CD4-positive, alpha-beta T cell treated with Interleukin-6 for 4 hours (primary cell): ENCODE data around the gene PLEKHA6.
"Not testable (repeated sequence)": the region's sequence is repeated elsewhere in the genome, so short reads cannot be mapped to it uniquely, and the experiment has no call there.

ENCODE experiments used
- DNase-seq: peaks from one replicate; pipeline ENCODE4 v3.0.0-alpha.2; 2020; ENCODE audit warnings: mixed read lengths

PLEKHA6 gene

DNA sequence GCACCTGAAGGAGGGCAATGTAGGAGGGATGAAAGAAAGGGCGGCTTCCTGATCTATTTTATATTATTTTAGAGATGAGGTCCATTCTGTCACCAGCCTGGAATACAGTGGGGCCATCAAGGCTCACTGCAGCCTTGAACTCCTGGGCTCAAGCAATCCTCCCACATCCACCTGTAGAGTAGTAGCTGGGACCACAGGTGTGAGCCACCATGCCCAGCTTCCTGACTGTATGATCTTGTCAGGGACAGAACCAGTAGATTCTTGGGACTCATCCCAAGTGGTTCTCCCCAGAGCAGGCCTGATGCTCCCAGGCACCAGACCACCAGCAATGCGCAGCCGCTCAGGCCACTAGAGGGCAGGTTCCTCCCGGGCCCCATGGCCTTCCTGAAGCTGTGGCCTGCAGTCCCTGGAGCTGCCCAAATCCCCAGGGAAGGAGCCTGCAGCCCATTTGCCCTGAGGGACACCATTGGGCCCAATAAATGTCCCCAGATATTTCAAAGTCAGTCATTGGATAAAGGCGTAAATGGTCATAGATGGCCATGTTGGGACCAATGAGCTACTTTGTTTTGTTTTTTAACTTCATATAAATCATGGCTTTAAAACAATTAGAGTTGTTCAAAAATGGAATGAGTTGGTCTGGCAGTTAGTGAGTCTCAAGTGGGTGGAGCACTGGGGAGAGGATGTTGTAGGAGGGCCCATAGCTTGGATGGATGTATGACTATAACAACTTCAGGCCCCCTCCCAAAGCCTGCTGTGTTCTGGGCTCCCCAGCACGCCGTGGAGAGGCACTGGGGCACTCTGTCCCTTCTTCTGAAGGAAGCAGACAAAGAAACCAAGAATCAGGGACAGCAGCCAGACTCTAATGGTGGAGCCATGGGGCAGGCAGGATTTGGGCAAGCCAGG, 101.3 kb downstream of the PLEKHA6 start:
- DNase-seq: peak; percentile 36

DNA sequence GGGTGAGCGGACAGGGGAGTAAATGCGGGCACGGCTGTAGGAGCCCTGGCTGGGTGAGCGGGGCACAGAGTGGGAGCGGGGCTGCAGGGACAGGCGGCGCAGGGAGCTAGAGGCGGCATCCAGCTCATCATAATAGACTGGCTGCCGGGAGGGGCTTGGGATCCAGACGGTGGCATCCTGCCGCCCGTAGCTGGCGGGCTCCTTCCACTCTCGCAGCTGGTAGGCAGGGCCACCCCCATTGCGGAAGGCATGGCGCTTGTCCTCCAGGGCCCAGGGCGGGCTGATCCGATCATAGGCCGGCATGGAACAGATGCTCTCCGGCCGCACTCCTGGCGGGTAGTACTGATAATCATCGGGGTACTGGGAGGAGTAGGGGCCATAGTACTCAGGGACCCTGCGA, 102.3 kb downstream of the PLEKHA6 start:
- DNase-seq: no peak

DNA sequence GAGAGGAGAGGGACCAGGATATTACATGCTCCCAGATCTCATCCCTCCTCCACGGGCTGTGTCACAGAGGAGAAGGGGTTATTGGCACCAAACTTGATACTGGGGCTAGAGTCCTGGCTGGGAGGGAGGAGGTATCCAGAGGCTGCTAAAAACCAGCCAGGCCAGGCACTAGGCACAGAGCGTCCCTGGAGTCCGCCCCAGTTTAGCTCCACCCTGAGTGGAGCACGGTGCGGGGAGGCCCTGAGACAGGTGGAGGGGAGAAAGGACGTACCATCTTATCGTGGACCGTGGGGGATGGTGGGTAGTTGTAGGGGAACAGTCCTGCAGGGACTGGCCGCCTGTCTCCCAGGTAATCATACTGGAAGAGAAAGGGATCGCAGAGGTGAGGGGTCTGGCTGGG, 103.2 kb downstream of the PLEKHA6 start:
- DNase-seq: no peak

DNA sequence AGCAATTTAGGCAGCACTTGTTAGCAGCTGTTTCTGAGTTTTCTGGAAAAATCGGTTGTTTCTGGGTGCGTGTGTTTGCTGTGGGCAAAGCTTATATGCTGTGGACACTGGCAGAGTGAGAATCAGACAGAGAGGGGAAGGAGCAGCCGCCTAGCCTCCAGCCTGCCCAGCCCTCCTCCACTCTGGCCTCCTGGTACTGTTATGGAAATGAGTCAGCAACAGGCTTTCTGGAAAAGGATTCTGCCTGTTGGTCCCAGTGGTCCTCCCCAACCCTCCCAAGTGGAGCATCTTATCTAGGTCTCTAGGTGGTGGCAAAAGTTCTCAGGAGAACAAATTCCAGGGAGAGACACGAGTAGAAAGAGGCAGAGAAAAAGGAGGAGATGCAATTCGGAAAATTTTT, 103.8 kb downstream of the PLEKHA6 start:
- DNase-seq: no peak

DNA sequence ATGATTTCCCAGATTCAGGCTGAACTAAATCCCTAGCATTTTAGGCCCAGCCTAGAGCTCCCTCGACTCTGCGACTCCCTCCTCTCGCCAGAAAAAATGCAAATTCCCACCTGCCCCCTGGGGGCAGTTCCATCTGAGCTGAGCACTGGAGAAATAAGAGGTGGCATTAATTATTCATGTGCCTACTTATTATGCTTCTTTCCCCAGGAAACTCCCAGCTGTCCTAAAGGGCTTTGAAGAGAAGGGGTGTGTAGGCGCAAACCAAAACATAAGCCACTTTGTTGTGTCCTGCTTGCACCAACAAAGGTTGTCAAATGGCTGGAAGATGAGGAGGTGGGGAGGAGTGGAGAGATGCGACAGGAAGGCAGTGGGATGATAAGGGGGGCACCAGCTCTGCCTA, 104.5 kb downstream of the PLEKHA6 start:
- no peak for DNase-seq

DNA sequence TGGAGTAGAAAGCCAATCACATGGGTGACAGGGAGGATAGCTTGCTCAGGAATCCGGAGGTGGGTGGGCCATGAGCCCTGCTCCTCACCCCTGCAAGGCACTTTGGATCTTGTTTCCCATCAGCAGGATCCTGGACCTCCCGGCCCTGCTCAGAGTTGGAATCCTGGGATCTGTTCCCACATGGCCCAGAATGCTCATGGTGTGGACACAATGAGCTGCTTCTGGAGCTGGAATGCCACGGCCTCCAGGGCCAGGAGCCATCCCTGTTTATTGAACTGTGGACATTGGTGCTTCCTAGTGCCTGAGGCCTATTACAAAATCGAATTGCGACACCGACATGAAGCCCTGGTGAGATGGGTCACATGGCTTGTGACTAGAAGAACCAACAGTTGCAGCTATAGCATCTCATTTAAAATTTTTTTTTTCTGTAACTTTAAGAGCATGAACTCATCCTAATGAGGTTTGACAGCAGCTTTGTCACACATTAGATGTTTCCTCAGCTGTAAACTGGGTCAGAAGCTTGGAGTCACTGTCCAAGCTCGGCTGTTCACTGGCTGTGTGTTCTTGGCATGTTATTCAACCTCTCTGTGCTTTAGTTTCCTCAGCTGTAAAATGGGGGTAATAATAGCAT, 105.6 kb downstream of the PLEKHA6 start:
- no peak for DNase-seq

DNA sequence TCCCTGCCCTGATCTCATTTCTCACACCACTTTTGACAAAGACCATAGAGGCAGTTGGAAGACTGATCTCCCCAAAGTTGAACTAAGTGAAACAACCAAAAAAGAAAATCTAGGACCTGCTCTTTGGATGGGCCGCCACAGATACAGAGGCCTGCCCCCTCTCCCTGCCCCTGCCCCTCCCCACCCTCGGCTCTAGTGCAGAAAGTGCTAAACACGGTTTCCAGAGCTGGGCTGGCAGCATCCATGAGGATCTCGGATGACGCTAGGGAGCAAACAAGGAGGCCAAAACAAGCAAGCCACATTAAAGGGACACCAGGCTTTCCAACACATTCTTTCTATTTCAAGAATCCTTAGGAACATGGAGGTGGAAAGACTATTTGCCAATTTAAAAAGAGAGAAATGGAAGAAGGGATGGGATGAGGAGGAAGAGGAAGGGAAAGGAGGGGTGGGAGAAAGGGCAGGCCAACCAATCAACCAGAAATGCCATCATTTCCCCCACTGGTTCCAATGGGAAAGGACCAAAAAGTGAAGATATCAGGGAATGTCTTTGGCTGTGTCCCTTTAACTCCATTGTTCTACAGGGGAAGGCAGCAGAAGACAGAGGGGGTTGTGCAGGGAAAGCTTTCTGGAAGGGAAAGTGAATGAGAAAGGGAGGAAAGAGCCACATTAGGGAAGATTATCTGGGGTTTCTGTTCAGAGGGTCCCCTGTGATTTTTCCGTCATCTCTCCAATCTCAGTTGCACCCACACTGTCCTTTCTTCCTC, 107.6 kb downstream of the PLEKHA6 start:
- DNase-seq: no peak

DNA sequence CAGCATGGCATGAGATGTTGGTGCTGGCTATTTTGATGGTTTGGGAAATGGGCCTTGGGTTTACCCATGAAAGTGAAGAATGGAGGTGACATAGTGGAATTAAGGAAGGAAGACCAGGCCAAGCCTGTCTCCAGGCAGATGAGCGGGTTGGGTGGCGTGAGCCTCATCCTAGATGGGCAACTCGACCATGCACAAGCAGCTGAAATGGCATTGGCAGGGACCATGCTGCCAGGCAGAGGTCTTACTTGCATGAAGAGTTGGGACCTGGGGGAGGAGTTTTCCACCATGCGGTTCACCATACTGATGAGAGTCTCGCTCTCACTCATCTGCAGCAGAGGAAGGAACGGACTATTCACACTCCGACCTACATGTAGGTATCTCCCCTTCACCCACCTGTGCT, 108.4 kb downstream of the PLEKHA6 start:
- no peak for DNase-seq

DNA sequence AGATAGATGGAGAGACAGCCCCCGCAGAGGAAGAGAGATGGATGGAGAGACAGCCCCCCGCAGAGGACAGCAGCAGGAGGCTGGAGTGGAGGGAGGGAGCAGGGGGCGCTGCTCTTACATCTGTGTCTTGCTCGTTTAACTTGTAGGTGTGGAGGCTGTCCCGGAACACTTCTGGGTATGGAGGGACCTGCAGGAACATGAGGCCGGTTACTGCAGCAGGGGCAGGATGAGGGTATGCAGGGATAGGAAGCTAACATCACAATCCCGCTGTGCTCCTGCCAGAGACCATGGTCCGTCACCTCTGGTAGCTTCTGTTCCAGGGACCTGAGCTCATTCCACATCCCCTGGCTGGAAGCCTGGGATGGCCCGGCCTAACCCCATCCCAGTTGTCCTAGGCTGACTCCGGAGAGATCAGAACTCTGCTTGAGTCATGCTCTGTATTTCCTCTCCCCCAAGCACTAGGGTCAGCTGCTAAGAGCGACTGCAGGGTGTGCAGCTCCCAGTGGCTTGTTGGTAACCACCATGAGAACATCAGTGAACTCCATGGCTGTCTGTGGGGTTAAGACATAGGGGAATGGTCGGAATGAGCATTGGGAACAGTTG, 109.2 kb downstream of the PLEKHA6 start:
- no peak for DNase-seq

DNA sequence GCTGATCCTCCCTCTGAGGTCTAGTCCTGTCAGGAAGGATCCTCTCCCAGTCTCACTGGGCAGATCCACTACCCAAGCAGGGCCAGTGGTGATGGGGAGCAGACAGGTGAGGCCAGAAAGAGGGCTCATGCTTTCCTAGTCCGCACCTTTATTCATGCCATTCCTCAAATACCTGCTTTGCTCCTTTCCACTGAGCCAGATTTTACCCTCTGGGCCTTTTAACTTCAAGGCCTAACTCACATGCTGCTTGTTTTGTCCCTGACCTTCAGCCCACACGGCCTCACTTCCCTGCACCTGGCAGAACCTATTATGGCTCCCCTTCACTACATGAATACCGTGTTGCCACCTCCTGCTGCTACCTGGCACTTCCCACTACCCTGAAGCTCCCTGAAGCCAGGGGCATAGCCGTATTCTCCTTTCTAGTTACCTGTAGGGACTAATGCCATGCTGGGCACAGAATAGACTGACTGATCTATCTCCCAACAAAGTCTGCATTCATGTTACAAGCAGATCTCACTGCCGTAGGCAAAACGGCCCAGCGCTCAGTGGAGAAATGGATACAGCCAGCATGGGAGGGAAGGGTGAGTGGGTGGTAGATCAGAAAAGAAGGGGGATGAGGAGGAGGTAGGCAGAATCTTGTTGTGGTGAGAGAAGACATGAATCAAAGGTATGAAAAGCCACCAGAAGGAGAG, 109.8 kb downstream of the PLEKHA6 start:
- no peak for DNase-seq

DNA sequence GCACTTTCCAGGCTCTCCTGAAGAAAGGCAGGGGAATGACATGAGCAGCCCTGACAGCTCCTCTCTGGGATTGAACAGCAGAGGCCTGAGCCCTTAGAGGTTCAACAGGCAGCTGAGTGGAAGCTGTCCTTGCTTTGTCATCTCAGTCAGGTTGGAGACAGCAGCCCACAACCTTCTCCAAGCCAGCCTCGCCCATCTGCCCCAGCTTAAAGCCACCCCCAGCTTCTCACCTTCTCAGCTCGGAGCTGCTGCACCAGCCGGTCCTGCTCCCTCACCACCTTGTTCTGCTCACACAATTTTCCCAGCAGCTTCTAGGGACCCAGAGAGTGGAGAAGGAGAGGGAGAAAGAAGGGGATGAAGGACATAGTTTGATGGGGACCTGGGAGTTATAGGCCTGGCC, 110.8 kb downstream of the PLEKHA6 start:
- no peak for DNase-seq

DNA sequence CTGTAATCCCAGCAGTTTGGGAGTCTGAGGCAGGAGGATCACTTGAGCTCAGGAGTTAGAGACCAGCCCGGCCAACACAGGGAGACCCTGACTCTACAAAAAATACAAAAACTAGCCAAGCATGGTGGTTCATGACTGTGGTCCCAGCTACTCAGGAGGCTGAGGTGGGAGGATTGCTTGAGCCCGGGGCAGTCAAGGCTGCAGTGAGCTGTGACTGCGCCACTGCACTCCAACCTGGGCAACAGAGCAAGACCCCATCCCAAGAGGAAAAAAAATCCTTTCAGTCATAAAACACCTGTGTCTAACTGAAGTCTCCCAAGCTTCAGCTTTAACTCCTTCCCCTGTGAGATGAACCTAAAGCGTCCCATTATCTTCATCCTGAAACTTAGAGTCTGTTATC, 112.9 kb downstream of the PLEKHA6 start:
- DNase-seq: no peak

DNA sequence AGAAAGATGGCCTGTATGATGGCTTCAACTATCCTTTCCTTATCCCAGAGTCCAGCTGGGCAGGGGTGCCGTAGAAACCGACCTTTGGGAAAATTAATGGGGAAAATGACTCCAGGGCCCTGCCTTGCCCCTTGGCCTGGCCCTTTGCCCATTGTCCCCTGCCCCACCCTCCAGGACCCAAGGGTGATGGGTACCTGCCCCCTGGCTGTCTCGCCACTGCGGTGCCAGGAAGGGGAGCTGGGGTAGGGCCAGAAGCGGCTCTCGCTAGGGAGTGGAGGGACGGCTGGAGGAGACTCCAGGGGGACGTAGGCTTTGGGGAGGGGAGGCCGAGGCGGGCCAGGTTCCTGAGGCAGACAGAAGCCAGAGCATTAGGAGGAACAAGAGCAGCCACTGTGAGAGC, 116.8 kb downstream of the PLEKHA6 start:
- no peak for DNase-seq

DNA sequence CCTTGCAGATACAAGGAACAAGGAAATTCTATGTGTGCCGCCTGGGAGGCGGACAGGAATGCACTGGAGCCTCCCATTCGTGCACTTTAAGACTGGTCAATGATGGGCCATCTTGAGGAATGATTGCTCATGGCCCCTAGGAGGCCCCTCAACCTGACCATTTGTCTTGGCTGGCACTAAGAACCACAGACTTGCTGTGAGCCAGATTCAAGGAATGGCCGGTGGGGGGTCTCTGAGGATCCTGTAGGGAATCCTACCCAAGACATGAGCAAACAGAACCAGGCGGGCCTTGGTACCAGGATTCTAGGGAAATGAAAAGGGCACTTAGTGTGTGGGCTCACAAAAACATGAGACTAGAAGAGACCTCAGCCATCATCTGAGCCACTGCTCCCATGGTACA, 117.8 kb downstream of the PLEKHA6 start:
- DNase-seq: no peak

DNA sequence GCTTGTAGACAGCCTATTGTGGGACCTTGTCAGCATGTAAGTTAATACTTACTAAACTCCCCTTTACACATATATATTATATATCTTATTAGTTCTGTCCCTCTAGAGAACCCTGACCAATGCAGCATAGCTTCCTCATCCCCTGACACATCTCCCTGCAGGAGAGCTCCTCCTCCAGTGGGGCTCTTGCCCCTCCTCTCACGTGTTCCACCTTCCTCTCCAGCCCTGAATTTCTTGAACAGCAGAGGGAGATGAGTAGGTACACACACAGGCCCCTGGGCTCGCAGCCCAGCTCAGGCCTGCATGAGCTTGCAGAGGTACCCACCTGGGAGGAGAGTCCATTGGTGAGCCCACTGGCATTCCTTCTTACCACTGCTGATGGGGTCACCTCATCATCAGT, 118.7 kb downstream of the PLEKHA6 start:
- DNase-seq: no peak

DNA sequence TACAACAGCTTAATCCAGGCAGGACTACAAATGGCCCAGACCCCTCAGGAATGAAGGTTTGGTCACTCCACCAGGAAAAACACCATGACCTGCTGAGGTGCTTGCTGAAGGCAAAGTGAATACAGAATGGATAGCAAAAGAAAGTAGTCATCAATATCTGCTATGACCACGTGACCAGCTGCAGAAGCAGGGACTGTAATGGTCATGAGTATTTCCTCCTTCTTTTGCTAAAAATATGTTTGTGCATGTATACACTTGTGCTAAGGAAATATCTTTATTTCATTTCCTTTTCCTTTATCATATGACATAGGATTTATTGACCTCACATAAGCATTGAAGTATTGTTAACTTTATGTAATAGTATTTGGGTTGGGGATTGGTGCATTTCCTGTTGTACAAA, 119.5 kb downstream of the PLEKHA6 start:
- DNase-seq: no peak

DNA sequence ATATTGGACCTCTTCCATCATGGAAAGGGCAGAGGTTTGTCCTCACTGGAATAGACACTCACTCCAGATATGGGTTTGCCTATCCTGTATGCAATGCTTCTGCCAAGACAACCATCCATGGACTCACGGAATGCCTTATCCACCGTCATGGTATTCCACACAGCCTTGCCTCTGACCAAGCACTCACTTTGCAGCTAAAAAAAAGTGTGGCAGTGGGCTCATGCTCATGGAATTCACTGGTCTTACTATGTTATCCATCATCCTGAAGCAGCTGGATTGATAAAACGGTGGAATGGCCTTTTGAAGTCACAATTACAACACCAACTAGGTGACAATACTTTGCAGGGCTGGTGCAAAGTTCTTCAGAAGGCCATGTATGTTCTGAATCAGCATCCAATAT, 120.3 kb downstream of the PLEKHA6 start:
- DNase-seq: not testable (repeated sequence)

DNA sequence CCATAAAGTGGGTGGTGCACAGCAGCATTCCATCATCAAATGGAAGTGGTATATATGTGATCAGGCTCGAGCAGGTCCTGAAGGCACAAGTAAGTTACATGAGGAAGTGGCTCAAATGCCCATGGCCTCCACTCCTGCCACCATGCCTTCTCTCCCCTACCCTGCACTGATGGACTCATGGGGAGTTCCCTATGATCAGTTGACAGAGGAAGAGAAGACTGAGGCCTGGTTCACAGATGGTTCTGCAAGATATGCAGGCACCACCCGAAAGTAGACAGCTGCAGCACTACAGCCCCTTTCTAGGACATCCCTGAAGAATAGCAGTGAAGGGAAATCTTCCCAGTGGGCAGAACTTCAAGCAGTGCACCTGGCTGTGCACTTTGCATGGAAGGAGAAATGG, 121.2 kb downstream of the PLEKHA6 start:
- not testable (repeated sequence) for DNase-seq

DNA sequence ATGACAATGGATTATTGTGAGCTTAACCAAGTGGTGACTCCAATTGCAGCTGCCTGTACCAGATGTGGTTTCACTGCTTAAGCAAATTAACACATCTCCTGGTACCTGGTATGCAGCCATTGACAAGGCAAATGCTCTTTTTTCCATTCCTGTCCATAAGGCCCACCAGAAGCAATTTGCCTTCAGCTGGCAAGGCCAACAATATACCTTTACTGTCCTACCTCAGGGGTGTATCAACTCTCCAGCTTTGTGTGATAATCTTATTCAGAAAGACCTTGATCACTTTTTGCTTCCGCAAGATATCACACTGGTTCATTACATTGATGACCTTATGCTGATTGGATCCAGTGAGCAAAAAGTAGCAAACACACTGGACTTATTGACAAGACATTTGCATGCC, 122.2 kb downstream of the PLEKHA6 start:
- DNase-seq: not testable (repeated sequence)

DNA sequence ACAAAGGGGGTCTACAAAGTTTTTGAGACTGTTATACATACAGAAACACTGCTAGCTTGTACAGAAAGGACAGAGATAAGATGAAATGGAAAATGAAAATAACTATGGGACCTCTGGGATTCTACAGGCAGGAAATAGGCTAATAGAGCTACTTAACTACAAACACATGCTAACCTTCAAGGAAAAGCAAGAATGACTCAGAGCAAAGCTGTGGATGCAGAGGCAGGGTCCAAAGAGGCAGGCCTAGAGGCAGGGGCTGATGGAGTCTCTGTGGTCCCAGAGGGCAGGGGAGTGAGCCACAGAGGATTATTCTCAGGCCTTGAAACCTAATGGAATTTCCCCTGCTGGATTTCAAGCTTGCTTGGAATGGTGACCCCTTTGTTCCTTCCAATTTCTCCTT, 127.2 kb downstream of the PLEKHA6 start:
- no peak for DNase-seq

DNA sequence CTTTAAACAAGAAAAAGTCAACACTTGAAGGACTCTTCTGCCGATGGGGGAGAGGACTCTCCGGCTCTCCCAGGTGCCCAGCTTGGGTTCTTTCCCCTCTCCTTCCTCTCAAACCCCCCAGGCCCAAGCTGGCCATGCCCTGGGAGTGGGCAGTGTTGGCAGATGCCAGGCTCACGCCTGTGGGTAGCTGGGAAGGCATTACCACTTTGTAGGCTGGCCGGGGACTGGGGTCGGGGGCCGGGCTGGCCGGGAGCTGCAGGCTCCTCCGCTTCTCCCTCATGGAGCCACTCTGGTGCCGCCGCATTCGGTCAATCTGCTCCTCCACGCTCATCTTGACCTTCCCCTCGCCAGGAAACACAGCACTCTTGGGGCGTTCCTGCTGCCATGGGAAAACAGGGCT, 129.5 kb downstream of the PLEKHA6 start:
- no peak for DNase-seq

DNA sequence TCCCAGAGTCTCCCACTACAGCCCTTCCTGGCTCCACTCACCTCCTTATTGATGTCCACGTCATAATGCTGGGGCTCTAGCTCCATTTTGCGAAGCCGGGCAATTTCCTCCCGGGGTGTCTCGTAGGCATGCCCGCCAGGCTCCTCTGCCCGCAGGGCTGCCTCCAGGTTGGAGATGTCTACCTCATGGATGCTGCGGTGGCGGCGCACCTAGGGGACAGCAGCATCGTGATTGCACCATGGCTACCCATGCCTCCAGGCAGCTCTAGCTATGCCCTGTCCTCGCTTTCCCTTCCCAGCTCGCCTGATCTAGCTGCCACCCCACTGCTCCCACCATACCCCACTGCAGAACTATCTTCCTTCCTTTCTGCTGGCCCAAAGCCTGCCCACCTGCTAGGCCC, 130.8 kb downstream of the PLEKHA6 start:
- DNase-seq: no peak
